Breast epithelium (tissue), 4 donors: ENCODE data around the gene TINAGL1. TPM values are rescaled to one million over a fixed set of nuclear protein-coding genes. Genes with fewer than 3 reads are reported as not detected.

Experiments used
- DNase-seq, 2 donors: peaks; one replicate each; pipeline ENCODE4 v3.0.0-alpha.2; 2019; ENCODE audit warnings: low spot score in 2 of 2
- H3K27ac ChIP-seq, 2 donors: fragments of 200-600 bp; sonication (generic) in 1 of 2; one replicate each; pipeline ENCODE4 v1.5.1; 2016 to 2019; ENCODE audit warnings: mild to moderate bottlenecking in 1 of 2
- H3K27me3 ChIP-seq, 2 donors: fragments of 200-600 bp; sonication (generic) in 1 of 2; one replicate each; pipeline versions ENCODE4 v1.5.1 to v1.6.0; 2017 to 2019; ENCODE audit warnings: control low read depth in 1 of 2, mild to moderate bottlenecking in 1 of 2
- H3K36me3 ChIP-seq: fragments of 200-600 bp; one replicate; pipeline ENCODE4 v1.5.1; 2019
- H3K4me1 ChIP-seq, 2 donors: fragments of 200-600 bp; sonication (generic); one replicate each; pipeline ENCODE4 v1.5.1; 2016 to 2019; ENCODE audit warnings: control low read depth in 1 of 2
- H3K4me3 ChIP-seq, 3 donors: fragments of 200-600 bp; sonication (generic); 1 replicate in 2 of 3; 2 replicates in 1 of 3; pipeline ENCODE4 v1.5.1; 2016 to 2019; ENCODE audit warnings: mild to moderate bottlenecking in 3 of 3, moderate library complexity in 2 of 3
- H3K9me3 ChIP-seq, 2 donors: fragments of 200-600 bp; sonication (generic) in 1 of 2; one replicate each; pipeline ENCODE4 v1.5.1; 2016 to 2019; ENCODE audit warnings: control low read depth in 1 of 2
- CTCF ChIP-seq, 3 donors: fragments of 450-650 bp; IDR thresholded peaks; one replicate each; pipeline ENCODE4 v1.5.1; 2016 to 2017; ENCODE audit warnings: antibody characterized with exemption in 3 of 3, mild to moderate bottlenecking in 3 of 3, moderate library complexity in 3 of 3
- POLR2A ChIP-seq: fragments of 450-650 bp; IDR thresholded peaks from one replicate; pipeline ENCODE4 v1.6.1; 2016; ENCODE audit warnings: antibody characterized with exemption, mild to moderate bottlenecking, moderate library complexity
- POLR2AphosphoS5 ChIP-seq, 3 donors: sonication (generic); formaldehyde crosslinking; IDR thresholded peaks; one replicate each; pipeline ENCODE4 v1.6.1; 2017; ENCODE audit warnings: antibody characterized with exemption in 3 of 3
- intact Hi-C: fragments of 100-400 bp; cut with DNase I; formaldehyde crosslinking; loops from one replicate; pipeline ENCODE4 v1.15.1; 2023; ENCODE audit warnings: low total_unique reads
- total RNA-seq, 3 donors: library from RNA; depleted of rRNA; stranded (reverse); fragments of >200 nt; gene quantifications; one replicate each; pipeline ENCODE4 v1.1.0, GENCODE V29; 2016

The TINAGL1 gene
- total RNA-seq, 3 donors from 2014 or later: 85.9 to 187 (median 144) TPM

- Histone ChIP-seq H3K4me3 (no peak overlapping the region), H3K27ac (no peak overlapping the region), H3K36me3 (no peaks in the 10 kb centered on the region), H3K4me1 (peaks cover 9 to 30% of the 10 kb centered on the region in 2 donors), H3K9me3 (no peaks in the 10 kb centered on the region), H3K27me3 (no peaks in the 10 kb centered on the region)
- intact Hi-C loops: no loop called here
- TF ChIP-seq CTCF (IDR thresholded peaks at IDR 0.05) (no peak), POLR2A (no peak), POLR2AphosphoS5 (IDR thresholded peaks at IDR 0.05) (no peak)
- DNase-seq: peak in 1 of 2 donors; percentile 13
Observed at GRCh38 chr1:31624309-31624708, 48.0 kb downstream of the TINAGL1 start.

GRCh38 chr1:31624731-31625514, 48.6 kb downstream of the TINAGL1 start:
- Histone ChIP-seq H3K9me3 (no peaks in the 10 kb centered on the region), H3K36me3 (no peaks in the 10 kb centered on the region), H3K27ac (no peak overlapping the region), H3K4me3 (no peak overlapping the region), H3K27me3 (no peaks in the 10 kb centered on the region), H3K4me1 (peaks cover 9 to 31% of the 10 kb centered on the region in 2 donors)
- TF ChIP-seq POLR2A (no peak), CTCF (IDR thresholded peaks at IDR 0.05) (no peak), POLR2AphosphoS5 (IDR thresholded peaks at IDR 0.05) (no peak)
- DNase-seq: peak in 1 of 2 donors; percentile 15
- intact Hi-C loops: no loop called here

GRCh38 chr1:31625561-31626222, 49.4 kb downstream of the TINAGL1 start:
- intact Hi-C loops: no loop called here
- peaks cover 9 to 31% of the 10 kb centered on the region in 2 donors for H3K4me1 ChIP-seq

GRCh38 chr1:31626223-31627207, 50.2 kb downstream of the TINAGL1 start:
- TF ChIP-seq CTCF (IDR thresholded peaks at IDR 0.05) (no peak), POLR2AphosphoS5 (IDR thresholded peaks at IDR 0.05) (no peak), POLR2A (no peak)
- H3K4me1 ChIP-seq: peaks cover 9 to 31% of the 10 kb centered on the region in 2 donors
- H3K36me3 ChIP-seq: no peaks in the 10 kb centered on the region
- no peaks in the 10 kb centered on the region for H3K27me3 ChIP-seq
- no peaks in the 10 kb centered on the region for H3K9me3 ChIP-seq
- no peak for DNase-seq
- no peak overlapping the region for H3K4me3 ChIP-seq
- H3K27ac ChIP-seq: peak overlapping the region; percentile 80 to 91
- intact Hi-C loops: no loop called here

More at GRCh38 chr1:31625561-31626222, 49.4 kb downstream of the TINAGL1 start:
- DNase-seq: no peak
- TF ChIP-seq POLR2AphosphoS5 (IDR thresholded peaks at IDR 0.05) (no peak), POLR2A (no peak), CTCF (IDR thresholded peaks at IDR 0.05) (no peak)
- Histone ChIP-seq H3K27me3 (no peaks in the 10 kb centered on the region), H3K4me3 (no peak overlapping the region), H3K36me3 (no peaks in the 10 kb centered on the region), H3K9me3 (no peaks in the 10 kb centered on the region), H3K27ac (peak overlapping the region in 1 of 2 donors; percentile 80)
